Sigmoid colon (tissue), 4 donors: ENCODE data around the gene MYPOP.

Source experiments
- EP300 ChIP-seq, 4 donors: sonication (generic); formaldehyde crosslinking; IDR thresholded peaks; one replicate each; pipeline ENCODE4 v1.6.1; 2017; ENCODE audit warnings: antibody characterized with exemption in 4 of 4
- POLR2A ChIP-seq, 2 donors: fragments of 450-650 bp; IDR thresholded peaks; one replicate each; pipeline ENCODE4 v1.6.1; 2016; ENCODE audit warnings: antibody characterized with exemption in 2 of 2, mild to moderate bottlenecking in 2 of 2, moderate library complexity in 2 of 2
- POLR2AphosphoS5 ChIP-seq, 4 donors: sonication (generic); formaldehyde crosslinking; IDR thresholded peaks; one replicate each; pipeline ENCODE4 v1.6.1; 2017; ENCODE audit warnings: antibody characterized with exemption in 4 of 4
- TF ChIP-seq, protein P1 (sequence below), 4 experiments: fragments of 450-650 bp in 3 of 4; fragments of 200-600 bp in 1 of 4; IDR thresholded peaks; one replicate each; pipeline ENCODE4 v1.5.1; 2016 to 2019; ENCODE audit warnings: antibody characterized with exemption in 4 of 4, mild to moderate bottlenecking in 3 of 4, moderate library complexity in 2 of 4

DNA sequence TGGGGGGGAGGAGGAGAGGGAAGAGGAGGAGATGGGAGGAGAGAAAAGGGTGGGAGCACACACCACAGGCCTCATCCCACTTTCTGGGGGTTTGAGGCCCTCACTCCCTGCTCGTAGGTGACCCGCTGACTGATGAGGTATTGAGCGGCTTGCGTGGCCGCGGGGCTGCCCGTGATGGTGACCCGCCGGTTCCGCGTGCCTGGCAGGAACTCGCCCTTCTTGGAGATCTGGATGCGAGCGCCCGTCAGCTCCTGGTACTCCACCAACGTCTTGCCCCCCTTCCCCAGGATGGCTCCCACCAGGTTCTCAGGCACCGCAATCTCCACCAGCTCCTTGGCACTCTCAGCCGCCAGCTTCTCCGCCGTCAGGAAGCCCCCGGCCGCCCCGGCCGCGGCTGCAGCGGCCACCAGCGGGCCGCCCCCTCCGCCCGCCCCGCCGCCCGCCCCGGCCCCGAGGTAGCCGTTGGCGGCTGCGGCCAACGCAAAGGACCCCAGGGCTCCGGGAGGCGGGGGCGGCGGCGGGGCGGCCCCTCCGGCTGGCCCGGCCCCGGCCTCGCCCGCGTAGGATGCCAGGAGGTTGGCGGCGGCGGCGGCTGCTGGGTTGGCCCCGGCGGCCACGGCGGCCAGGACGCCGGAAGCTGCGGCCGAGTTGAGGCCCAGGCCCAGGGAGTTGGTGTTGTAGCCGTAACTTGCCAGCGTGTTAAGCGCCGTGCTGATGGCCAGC lies 37.5 kb upstream of the MYPOP start:
- TF ChIP-seq, protein P1, sequence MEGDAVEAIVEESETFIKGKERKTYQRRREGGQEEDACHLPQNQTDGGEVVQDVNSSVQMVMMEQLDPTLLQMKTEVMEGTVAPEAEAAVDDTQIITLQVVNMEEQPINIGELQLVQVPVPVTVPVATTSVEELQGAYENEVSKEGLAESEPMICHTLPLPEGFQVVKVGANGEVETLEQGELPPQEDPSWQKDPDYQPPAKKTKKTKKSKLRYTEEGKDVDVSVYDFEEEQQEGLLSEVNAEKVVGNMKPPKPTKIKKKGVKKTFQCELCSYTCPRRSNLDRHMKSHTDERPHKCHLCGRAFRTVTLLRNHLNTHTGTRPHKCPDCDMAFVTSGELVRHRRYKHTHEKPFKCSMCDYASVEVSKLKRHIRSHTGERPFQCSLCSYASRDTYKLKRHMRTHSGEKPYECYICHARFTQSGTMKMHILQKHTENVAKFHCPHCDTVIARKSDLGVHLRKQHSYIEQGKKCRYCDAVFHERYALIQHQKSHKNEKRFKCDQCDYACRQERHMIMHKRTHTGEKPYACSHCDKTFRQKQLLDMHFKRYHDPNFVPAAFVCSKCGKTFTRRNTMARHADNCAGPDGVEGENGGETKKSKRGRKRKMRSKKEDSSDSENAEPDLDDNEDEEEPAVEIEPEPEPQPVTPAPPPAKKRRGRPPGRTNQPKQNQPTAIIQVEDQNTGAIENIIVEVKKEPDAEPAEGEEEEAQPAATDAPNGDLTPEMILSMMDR (IDR thresholded peaks at IDR 0.05), result no peak
- no peak for TF ChIP-seq POLR2A (IDR thresholded peaks at IDR 0.05)
- TF ChIP-seq EP300 (IDR thresholded peaks at IDR 0.05), result no peak
- TF ChIP-seq POLR2AphosphoS5 (IDR thresholded peaks at IDR 0.05), result no peak
